GM18505 (cell line): ENCODE results near the gene DAB1.

Experiments
- ATAC-seq: cut with Tn5 transposase; IDR thresholded peaks from one replicate; pipeline ENCODE4 v1.9.1; 2021; ENCODE audit not compliant: unreplicated experiment
- POLR2A ChIP-seq: IDR thresholded peaks from 4 replicates; pipeline ENCODE4 v1.6.1; 2011; ENCODE audit warnings: borderline replicate concordance; ENCODE audit not compliant: insufficient read depth, insufficient read length; ENCODE audit errors: extremely low read depth

DAB1 gene

GRCh38 chr1:57423656-57424211 is at the start of gene DAB1:
TSS of gene DAB1 (minus strand) at chr1:57424060. CDS start at chr1:57291030, 133,030 bp downstream.
- TF ChIP-seq POLR2A = no peak
- ATAC-seq = no peak

- TF ChIP-seq POLR2A = no peak
- no peak for ATAC-seq
These were observed 49.6 kb upstream of the DAB1 start for GRCh38 chr1:57473448-57473847.

GRCh38 chr1:57471995-57472394 is 48.1 kb upstream of the DAB1 start:
- ATAC-seq = no peak

GRCh38 chr1:57470036-57470435 is 46.2 kb upstream of the DAB1 start:
- no peak for ATAC-seq
- no peak for TF ChIP-seq POLR2A

More at GRCh38 chr1:57471995-57472394, 48.1 kb upstream of the DAB1 start:
- TF ChIP-seq POLR2A = no peak

GRCh38 chr1:57468641-57469523 is 45.0 kb upstream of the DAB1 start:
- no peak for ATAC-seq
- no peak for TF ChIP-seq POLR2A

GRCh38 chr1:57467830-57468229 is 44.0 kb upstream of the DAB1 start:
- ATAC-seq = no peak
- no peak for TF ChIP-seq POLR2A

- no peak for TF ChIP-seq POLR2A
- no peak for ATAC-seq
These were observed 40.9 kb upstream of the DAB1 start for GRCh38 chr1:57464756-57465155.

GRCh38 chr1:57463343-57463742 is 39.5 kb upstream of the DAB1 start:
- no peak for TF ChIP-seq POLR2A
- no peak for ATAC-seq

GRCh38 chr1:57461405-57461804 is 37.5 kb upstream of the DAB1 start:
- no peak for ATAC-seq
- TF ChIP-seq POLR2A = no peak

- no peak for ATAC-seq
- TF ChIP-seq POLR2A = no peak
These were observed 27.7 kb upstream of the DAB1 start for GRCh38 chr1:57451516-57451915.

GRCh38 chr1:57450981-57451380 is 27.1 kb upstream of the DAB1 start:
- no peak for ATAC-seq
- no peak for TF ChIP-seq POLR2A

GRCh38 chr1:57447551-57447950 is 23.7 kb upstream of the DAB1 start:
- ATAC-seq = no peak
- no peak for TF ChIP-seq POLR2A

- ATAC-seq = no peak
- no peak for TF ChIP-seq POLR2A
These were observed 19.1 kb upstream of the DAB1 start for GRCh38 chr1:57443004-57443403.

GRCh38 chr1:57440096-57440495 is 16.2 kb upstream of the DAB1 start:
- TF ChIP-seq POLR2A = no peak
- no peak for ATAC-seq
